IPS-20b (cell line): ENCODE data around the gene RABL6.
A peak's percentile ranks its signal among the peaks of the same experiment; 100 is the strongest.

ENCODE experiments used
- H3K27ac ChIP-seq: one replicate; pipeline ENCODE4 v1.5.1; 2013; ENCODE audit warnings: low read length
- H3K27me3 ChIP-seq: 2 replicates; pipeline ENCODE4 v1.6.1; 2013; ENCODE audit warnings: mild to moderate bottlenecking, low read length, inconsistent platforms; ENCODE audit not compliant: insufficient read depth
- H3K36me3 ChIP-seq: 2 replicates; pipeline ENCODE4 v1.6.1; 2013; ENCODE audit warnings: low read depth, mild to moderate bottlenecking, inconsistent platforms, low read length, moderate library complexity; ENCODE audit not compliant: insufficient read depth
- H3K4me1 ChIP-seq: 2 replicates; pipeline ENCODE4 v1.6.1; 2013; ENCODE audit warnings: mild to moderate bottlenecking, control low read depth, inconsistent platforms, low read length, moderate library complexity; ENCODE audit not compliant: insufficient read depth
- H3K4me3 ChIP-seq: 2 replicates; pipeline ENCODE4 v1.5.1; 2013; ENCODE audit warnings: mild to moderate bottlenecking, low read length, inconsistent platforms
- H3K9ac ChIP-seq: 2 replicates; pipeline ENCODE4 v1.6.1; 2013; ENCODE audit warnings: low read depth, mild to moderate bottlenecking, inconsistent platforms, low read length, moderate library complexity
- H3K9me3 ChIP-seq: 2 replicates; pipeline ENCODE4 v1.6.1; 2013; ENCODE audit warnings: mild to moderate bottlenecking, low read depth, low read length, inconsistent platforms; ENCODE audit not compliant: insufficient read depth

Gene RABL6

DNA sequence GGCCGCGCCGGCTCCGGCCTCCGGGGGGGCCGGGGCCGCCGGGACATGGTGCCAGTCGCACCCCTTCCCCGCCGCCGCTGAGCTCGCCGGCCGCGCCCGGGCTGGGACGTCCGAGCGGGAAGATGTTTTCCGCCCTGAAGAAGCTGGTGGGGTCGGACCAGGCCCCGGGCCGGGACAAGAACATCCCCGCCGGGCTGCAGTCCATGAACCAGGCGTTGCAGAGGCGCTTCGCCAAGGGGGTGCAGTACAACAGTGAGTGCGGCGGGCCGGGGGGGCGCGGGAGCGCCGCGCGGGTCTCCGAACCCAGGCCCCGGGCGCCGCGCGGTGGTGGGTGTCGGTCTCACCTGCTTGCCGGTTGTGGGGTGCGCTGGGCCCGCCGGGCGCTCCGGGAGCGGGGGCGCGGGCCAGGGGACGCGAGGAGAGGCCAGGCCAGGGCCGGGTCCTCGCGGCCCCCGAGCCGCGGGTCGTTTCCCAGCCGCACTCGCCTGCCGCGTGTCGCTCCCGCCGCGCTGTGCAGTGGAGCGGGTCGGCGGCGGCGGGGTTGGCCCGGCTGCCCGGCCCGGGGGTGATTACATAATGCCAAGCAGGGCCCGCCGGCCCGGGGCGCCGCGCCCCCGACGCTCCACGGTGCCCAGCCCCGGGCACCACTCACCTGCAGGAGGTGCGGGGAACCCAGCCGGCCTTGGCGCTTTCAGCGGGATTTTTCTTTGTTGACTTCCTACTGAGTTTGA is 492 bp downstream of the RABL6 start:
- peak overlapping the region; percentile 83 for H3K9ac ChIP-seq
- H3K4me3 ChIP-seq, result peak overlapping the region; percentile 98
- H3K9me3 ChIP-seq, result no peaks in the 10 kb centered on the region
- H3K27me3 ChIP-seq, result peaks cover 12% of the 10 kb centered on the region
- peak overlapping the region; percentile 12 for H3K27ac ChIP-seq
- H3K36me3 ChIP-seq, result peaks cover 39% of the 10 kb centered on the region
- peaks cover 8% of the 10 kb centered on the region; the same call in 1 of the 2 replicates for H3K4me1 ChIP-seq

DNA sequence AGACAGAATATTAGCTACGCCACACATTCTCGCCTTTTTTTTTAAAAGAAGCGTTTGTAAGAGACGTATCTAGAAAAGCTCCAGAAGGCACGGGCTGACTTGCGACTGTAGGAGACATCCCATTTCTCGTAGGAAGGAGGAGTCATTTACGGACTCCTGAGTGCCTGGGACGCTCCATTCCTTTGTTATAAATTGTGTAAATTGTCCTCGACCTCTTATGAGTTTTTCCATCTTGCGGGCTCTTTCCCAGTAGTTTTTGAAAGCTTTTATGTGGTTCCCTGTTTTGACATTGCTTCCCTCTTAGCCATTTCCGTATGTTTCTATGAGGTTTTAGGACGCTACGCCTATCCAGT is 1.0 kb downstream of the RABL6 start:
- H3K4me3 ChIP-seq, result peak overlapping the region; percentile 98
- H3K9ac ChIP-seq, result peak overlapping the region; percentile 83
- peaks cover 8% of the 10 kb centered on the region; the same call in 1 of the 2 replicates for H3K4me1 ChIP-seq
- peaks cover 9% of the 10 kb centered on the region for H3K27me3 ChIP-seq
- H3K9me3 ChIP-seq, result no peaks in the 10 kb centered on the region
- H3K36me3 ChIP-seq, result peaks cover 43% of the 10 kb centered on the region
- peak overlapping the region; percentile 12 for H3K27ac ChIP-seq

- H3K27me3 ChIP-seq, result no peaks in the 10 kb centered on the region
- no peaks in the 10 kb centered on the region; the same call in 1 of the 2 replicates for H3K4me1 ChIP-seq
- peaks cover 62% of the 10 kb centered on the region for H3K36me3 ChIP-seq
- no peak overlapping the region for H3K4me3 ChIP-seq
- H3K9me3 ChIP-seq, result no peaks in the 10 kb centered on the region
- H3K27ac ChIP-seq, result no peak overlapping the region
- no peak overlapping the region for H3K9ac ChIP-seq
These were observed 7.1 kb downstream of the RABL6 start for GRCh38 chr9:136814725-136815421.

- H3K9ac ChIP-seq, result no peak overlapping the region
- H3K36me3 ChIP-seq, result peaks cover 57% of the 10 kb centered on the region
- no peak overlapping the region for H3K27ac ChIP-seq
These were observed 7.7 kb downstream of the RABL6 start for GRCh38 chr9:136815422-136815782.

GRCh38 chr9:136820971-136821825 is 13.4 kb downstream of the RABL6 start:
- peaks cover 8% of the 10 kb centered on the region; the same call in 1 of the 2 replicates for H3K4me1 ChIP-seq
- H3K4me3 ChIP-seq, result peak overlapping the region; percentile 78
- H3K9ac ChIP-seq, result peak overlapping the region; percentile 67; the same call in 1 of the 2 replicates
- 0 out of 2 replicates have a peak, but pooled peaks cover 4% of the 10 kb centered on the region for H3K27me3 ChIP-seq
- H3K36me3 ChIP-seq, result peaks cover 33% of the 10 kb centered on the region
- no peak overlapping the region for H3K27ac ChIP-seq
- H3K9me3 ChIP-seq, result no peaks in the 10 kb centered on the region

More at GRCh38 chr9:136815422-136815782, 7.7 kb downstream of the RABL6 start:
- H3K4me3 ChIP-seq, result no peak overlapping the region
- H3K27me3 ChIP-seq, result no peaks in the 10 kb centered on the region
- no peaks in the 10 kb centered on the region for H3K9me3 ChIP-seq
- no peaks in the 10 kb centered on the region for H3K4me1 ChIP-seq

- Histone ChIP-seq H3K27me3 (0 out of 2 replicates have a peak, but pooled peaks cover 4% of the 10 kb centered on the region), H3K27ac (no peak overlapping the region), H3K4me3 (peak overlapping the region; percentile 78; the same call in 1 of the 2 replicates), H3K9ac (no peak overlapping the region; the same call in 1 of the 2 replicates), H3K9me3 (no peaks in the 10 kb centered on the region), H3K4me1 (peaks cover 8% of the 10 kb centered on the region; the same call in 1 of the 2 replicates), H3K36me3 (peaks cover 34% of the 10 kb centered on the region)
These were observed 14.2 kb downstream of the RABL6 start for GRCh38 chr9:136821826-136822544.

DNA sequence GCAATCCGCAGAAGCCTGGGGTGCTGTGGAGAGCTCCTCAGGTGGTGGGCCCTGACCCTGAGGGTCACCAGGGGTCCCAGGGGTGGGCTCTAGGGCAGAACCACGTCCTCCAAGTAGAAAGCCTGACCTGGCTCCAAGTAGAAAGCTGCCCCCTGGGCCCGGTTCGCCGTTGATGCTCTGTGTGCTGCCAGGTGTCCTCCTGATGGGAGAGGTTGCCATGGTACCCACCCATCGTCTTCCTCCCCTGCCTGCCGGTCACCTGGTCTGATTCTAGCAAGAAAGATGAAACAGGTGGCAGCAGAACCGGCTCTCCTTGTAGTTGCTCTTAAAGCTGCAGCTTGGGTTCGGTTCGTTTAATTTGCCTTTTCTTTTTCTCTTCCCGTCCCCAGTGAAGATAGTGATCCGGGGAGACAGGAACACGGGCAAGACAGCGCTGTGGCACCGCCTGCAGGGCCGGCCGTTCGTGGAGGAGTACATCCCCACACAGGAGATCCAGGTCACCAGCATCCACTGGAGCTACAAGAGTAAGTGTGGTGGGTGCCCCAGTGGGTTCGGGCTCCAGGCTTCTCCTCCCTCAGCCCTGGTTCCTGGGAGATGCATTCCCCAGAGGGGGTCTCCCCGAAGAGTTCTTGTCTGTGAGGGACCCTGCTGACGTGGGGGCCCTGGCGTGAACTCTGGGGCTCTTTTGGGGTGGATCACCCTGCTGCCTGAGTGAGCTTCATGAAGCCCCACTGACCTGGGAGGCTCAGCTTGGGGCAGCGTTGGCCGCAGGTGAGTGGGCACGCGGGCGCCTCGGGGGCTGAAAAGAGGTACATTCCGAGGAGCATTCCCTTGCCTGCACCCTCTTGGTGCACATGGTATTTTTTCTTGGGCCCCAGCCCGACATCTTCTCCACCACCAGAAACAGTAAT is 15.6 kb downstream of the RABL6 start:
- no peak overlapping the region for H3K9ac ChIP-seq
- H3K36me3 ChIP-seq, result peaks cover 45% of the 10 kb centered on the region
- no peaks in the 10 kb centered on the region for H3K9me3 ChIP-seq
- no peak overlapping the region for H3K27ac ChIP-seq
- no peak overlapping the region for H3K4me3 ChIP-seq
- peaks cover 8% of the 10 kb centered on the region; the same call in 1 of the 2 replicates for H3K4me1 ChIP-seq
- H3K27me3 ChIP-seq, result 0 out of 2 replicates have a peak, but pooled peaks cover 4% of the 10 kb centered on the region

- Histone ChIP-seq H3K27me3 (0 out of 2 replicates have a peak, but pooled peaks cover 4% of the 10 kb centered on the region), H3K4me3 (no peak overlapping the region), H3K36me3 (peaks cover 58% of the 10 kb centered on the region), H3K4me1 (peaks cover 8% of the 10 kb centered on the region; the same call in 1 of the 2 replicates), H3K9ac (no peak overlapping the region), H3K27ac (no peak overlapping the region), H3K9me3 (no peaks in the 10 kb centered on the region)
These were observed 16.9 kb downstream of the RABL6 start for GRCh38 chr9:136824496-136825225.

DNA sequence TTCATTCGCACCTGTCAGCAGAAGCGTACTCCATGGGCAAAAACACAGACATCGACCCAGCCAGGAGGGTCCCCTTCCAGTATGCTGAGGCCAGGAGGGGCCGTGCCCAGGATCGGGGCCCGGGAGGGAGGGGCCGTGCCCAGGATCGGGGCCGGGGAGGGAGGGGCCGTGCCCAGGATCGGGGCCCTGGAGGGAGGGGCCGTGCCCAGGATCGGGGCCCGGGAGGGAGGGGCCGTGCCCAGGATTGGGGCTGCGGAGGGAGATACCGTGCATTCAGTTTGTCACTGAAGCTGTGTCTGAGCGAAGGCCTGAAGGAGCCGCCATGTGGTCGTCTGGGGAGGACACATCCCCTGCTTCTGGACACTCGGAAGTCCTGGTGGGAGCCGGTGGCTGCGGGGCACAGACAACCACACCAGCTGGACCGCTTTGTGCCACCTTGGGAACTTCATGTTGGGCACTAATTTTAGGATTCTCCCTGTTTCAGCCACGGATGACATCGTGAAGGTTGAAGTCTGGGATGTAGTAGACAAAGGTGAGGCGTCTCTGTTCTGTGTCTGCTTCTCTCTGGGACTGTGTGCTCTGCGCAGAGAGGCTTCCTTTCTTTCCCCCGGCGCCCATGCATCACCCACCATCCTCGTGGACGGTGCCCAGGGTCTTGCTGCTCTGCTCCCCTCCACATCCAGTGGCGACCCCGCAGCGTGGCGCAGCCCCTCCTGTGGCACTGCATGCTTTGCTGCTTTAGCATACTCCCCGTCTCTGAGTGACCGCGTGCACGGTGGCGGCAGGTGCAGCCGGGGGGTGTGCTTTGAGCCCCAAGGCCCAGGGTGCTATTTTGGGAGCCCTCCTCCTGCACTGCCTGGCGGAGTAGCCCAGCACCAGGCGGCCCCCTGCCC is 17.8 kb downstream of the RABL6 start:
- Histone ChIP-seq H3K9ac (no peak overlapping the region), H3K27ac (no peak overlapping the region), H3K36me3 (peaks cover 66% of the 10 kb centered on the region), H3K27me3 (0 out of 2 replicates have a peak, but pooled peaks cover 4% of the 10 kb centered on the region), H3K4me1 (peaks cover 8% of the 10 kb centered on the region; the same call in 1 of the 2 replicates), H3K4me3 (no peak overlapping the region), H3K9me3 (no peaks in the 10 kb centered on the region)
